Measurements from ENCODE around the gene LTC4S.

DNA sequence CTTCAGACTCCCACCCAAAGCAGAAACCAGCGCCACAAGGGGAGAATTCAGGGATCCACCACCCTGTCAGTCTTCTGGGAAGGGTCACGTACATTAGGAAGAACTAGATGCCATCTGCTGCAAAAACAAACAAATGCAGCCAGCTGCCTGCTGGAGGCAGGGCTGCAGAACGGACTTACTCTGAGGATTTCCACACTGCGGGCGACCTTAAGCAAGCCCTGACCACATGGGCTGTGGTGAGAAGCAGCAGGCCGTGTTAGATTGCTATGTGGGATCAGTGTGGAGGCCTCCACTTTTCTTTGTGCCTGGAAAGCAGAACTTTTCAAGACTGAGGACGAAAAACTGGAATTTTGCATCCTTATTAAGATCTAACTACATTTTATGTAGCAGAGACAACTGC lies 13.4 kb upstream of the LTC4S start:
- TF ChIP-seq, protein P1, sequence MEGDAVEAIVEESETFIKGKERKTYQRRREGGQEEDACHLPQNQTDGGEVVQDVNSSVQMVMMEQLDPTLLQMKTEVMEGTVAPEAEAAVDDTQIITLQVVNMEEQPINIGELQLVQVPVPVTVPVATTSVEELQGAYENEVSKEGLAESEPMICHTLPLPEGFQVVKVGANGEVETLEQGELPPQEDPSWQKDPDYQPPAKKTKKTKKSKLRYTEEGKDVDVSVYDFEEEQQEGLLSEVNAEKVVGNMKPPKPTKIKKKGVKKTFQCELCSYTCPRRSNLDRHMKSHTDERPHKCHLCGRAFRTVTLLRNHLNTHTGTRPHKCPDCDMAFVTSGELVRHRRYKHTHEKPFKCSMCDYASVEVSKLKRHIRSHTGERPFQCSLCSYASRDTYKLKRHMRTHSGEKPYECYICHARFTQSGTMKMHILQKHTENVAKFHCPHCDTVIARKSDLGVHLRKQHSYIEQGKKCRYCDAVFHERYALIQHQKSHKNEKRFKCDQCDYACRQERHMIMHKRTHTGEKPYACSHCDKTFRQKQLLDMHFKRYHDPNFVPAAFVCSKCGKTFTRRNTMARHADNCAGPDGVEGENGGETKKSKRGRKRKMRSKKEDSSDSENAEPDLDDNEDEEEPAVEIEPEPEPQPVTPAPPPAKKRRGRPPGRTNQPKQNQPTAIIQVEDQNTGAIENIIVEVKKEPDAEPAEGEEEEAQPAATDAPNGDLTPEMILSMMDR (IDR thresholded peaks at IDR 0.05; ENCODE audit: extremely low read depth in 1 of 2, insufficient read depth in 1 of 2, low read depth in 1 of 2, low read length in 2 of 2): no peak
- TF ChIP-seq POLR2A (IDR thresholded peaks at IDR 0.05; ENCODE audit: low read depth, low read length): no peak
- no peak for TF ChIP-seq JUN (IDR thresholded peaks at IDR 0.05; ENCODE audit: borderline replicate concordance, insufficient read depth, insufficient read length, low read depth)

All from endothelial cell of umbilical vein (primary cell).